ENCODE data around the gene CELF5.

The CELF5 gene

DNA sequence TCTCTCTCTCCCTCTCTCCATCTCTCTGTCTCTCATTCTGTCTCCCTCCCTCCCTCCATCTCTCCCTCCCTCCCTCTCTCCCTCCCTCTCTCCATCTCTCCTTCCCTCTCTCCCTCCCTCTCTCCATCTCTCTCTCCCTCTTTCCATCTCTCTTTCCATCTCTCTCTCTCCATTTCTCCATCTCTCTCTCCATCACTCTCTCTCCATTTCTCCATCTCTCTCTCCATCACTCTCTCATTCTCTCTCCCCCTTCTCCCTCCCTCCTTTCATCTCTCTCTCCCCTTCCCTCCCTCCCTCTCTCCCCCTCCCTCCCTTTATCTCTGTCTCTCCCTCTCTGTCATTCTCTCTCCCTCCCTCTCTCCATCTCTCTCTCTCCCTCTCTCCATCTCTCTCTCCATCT, 86.2 kb downstream of the CELF5 start:
- H3K36me3 ChIP-seq (ENCODE audit: control insufficient read depth in 2 of 2, insufficient read depth in 1 of 2, low read length in 2 of 2): no peaks in the 10 kb centered on the region
- peak; percentile 97 for TF ChIP-seq ZNF169 (tag by site-specific recombination; IDR thresholded peaks at IDR 0.05)
- peak; percentile 89 for TF ChIP-seq ZNF596 (tag by site-specific recombination; IDR thresholded peaks at IDR 0.05)
- TF ChIP-seq ZNF785 (tag by site-specific recombination; IDR thresholded peaks at IDR 0.05): no peak
- TF ChIP-seq PRDM1 (tag by site-specific recombination; IDR thresholded peaks at IDR 0.05): peak; percentile 91
- TF ChIP-seq ZNF2 (tag by site-specific recombination; IDR thresholded peaks at IDR 0.05): no peak
- peak; percentile 53; the same call in 1 of the 2 replicates for TF ChIP-seq ZBTB6 (tag by site-specific recombination; IDR thresholded peaks at IDR 0.05)
- ChIA-PET POLR2A (no interaction called here), CTCF (no interaction called here)
- H3K9me3 ChIP-seq (ENCODE audit: control insufficient read depth, insufficient read depth, low read depth, low read length): no peaks in the 10 kb centered on the region
- no peak overlapping the region for H3K4me3 ChIP-seq (ENCODE audit: low read depth, low read length)
- H3K4me1 ChIP-seq (ENCODE audit: control insufficient read depth, insufficient read depth, low read length): no peaks in the 10 kb centered on the region
- H3K27ac ChIP-seq (ENCODE audit: extremely low read depth, low read depth, low read length): no peak overlapping the region

DNA sequence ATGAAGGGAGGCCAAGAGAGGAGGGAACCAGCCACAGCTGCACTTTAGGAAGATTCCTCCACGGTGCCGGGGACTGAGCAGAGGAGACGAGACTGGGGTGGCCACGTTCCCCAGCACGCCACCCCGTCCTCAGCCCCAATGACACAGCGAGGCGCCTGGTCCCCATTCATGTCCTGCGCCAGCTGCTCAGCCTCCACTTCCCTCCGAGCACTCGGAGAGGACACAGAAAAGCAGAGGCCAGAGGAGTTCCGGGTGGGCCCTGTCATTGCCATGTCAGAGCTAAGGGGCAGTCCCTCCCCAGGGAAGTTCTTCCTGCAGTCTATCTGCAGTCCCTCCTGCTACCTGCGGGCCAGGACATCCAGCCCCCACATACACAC, 88.7 kb downstream of the CELF5 start:
- TF ChIP-seq GFI1B (tag by site-specific recombination; IDR thresholded peaks at IDR 0.05) (no peak), PATZ1 (tag by site-specific recombination; IDR thresholded peaks at IDR 0.05) (no peak), ZNF529 (tag by site-specific recombination; IDR thresholded peaks at IDR 0.05; ENCODE audit: insufficient replicate concordance) (no peak), ZEB2 (tag by site-specific recombination; IDR thresholded peaks at IDR 0.05) (no peak), SP2 (tag by site-specific recombination; IDR thresholded peaks at IDR 0.05) (no peak), ZNF302 (tag by site-specific recombination; IDR thresholded peaks at IDR 0.05; ENCODE audit: low read depth) (no peak), ZSCAN30 (tag by site-specific recombination; IDR thresholded peaks at IDR 0.05) (no peak), ZNF558 (tag by site-specific recombination; IDR thresholded peaks at IDR 0.05) (no peak), PBX3 (CRISPR knock-in tag; IDR thresholded peaks at IDR 0.05) (no peak), ZBTB49 (tag by site-specific recombination; IDR thresholded peaks at IDR 0.05; ENCODE audit: low read depth) (no peak), OSR2 (tag by site-specific recombination; IDR thresholded peaks at IDR 0.05) (no peak), ZNF596 (tag by site-specific recombination; IDR thresholded peaks at IDR 0.05) (no peak), PRDM4 (tag by site-specific recombination; IDR thresholded peaks at IDR 0.05) (no peak)
- TF ChIP-seq, protein P1, sequence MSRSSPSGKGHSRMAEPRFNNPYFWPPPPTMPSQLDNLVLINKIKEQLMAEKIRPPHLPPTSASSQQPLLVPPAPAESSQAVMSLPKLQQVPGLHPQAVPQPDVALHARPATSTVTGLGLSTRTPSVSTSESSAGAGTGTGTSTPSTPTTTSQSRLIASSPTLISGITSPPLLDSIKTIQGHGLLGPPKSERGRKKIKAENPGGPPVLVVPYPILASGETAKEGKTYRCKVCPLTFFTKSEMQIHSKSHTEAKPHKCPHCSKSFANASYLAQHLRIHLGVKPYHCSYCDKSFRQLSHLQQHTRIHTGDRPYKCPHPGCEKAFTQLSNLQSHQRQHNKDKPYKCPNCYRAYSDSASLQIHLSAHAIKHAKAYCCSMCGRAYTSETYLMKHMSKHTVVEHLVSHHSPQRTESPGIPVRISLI (tag by site-specific recombination; IDR thresholded peaks at IDR 0.05): no peak
- TF ChIP-seq, protein P2, sequence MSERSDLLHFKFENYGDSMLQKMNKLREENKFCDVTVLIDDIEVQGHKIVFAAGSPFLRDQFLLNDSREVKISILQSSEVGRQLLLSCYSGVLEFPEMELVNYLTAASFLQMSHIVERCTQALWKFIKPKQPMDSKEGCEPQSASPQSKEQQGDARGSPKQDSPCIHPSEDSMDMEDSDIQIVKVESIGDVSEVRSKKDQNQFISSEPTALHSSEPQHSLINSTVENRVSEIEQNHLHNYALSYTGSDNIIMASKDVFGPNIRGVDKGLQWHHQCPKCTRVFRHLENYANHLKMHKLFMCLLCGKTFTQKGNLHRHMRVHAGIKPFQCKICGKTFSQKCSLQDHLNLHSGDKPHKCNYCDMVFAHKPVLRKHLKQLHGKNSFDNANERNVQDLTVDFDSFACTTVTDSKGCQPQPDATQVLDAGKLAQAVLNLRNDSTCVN (tag by site-specific recombination; optimal IDR thresholded peaks at IDR 0.05): no peak
- Histone ChIP-seq H3K27ac (ENCODE audit: extremely low read depth, low read depth, low read length) (no peak overlapping the region), H3K36me3 (ENCODE audit: control insufficient read depth in 2 of 2, insufficient read depth in 1 of 2, low read length in 2 of 2) (no peaks in the 10 kb centered on the region), H3K4me1 (ENCODE audit: control insufficient read depth, insufficient read depth, low read length) (no peaks in the 10 kb centered on the region), H3K9me3 (ENCODE audit: control insufficient read depth, insufficient read depth, low read depth, low read length) (no peaks in the 10 kb centered on the region), H3K4me3 (ENCODE audit: low read depth, low read length) (no peak overlapping the region)
- ChIA-PET POLR2A (no interaction called here), CTCF (interaction anchor here (0.6 kb wide), 1 partner anchor 12 kb away, joined by 3 read pairs; no protein-coding TSS in a partner anchor)
